Heart left ventricle (tissue), 16 donors: ENCODE results near the gene AOC2. TPM values are rescaled to one million over a fixed set of nuclear protein-coding genes. Genes with fewer than 3 reads are reported as not detected.
"Not testable (repeated sequence)": the region's sequence is repeated elsewhere in the genome, so short reads cannot be mapped to it uniquely, and the experiment has no call there.

ENCODE experiments used
- ATAC-seq, 4 donors: fragments of 200-7000 bp; cut with Tn5 transposase; one replicate each; pipeline ENCODE4 v1.9.1; 2020 to 2022; ENCODE audit warnings: moderate library complexity in 4 of 4, mild to moderate bottlenecking in 3 of 4, moderate number of reproducible peaks in 1 of 4
- DNase-seq, 5 donors: peaks; one replicate each; pipeline ENCODE4 v3.0.0-alpha.2; 2020
- H3K27ac ChIP-seq, 12 donors: fragments of 200-600 bp; sonication (generic) in 4 of 12; one replicate each; pipeline versions ENCODE4 v1.5.0 to v1.8.0; 2016 to 2022; ENCODE audit warnings: mild to moderate bottlenecking in 2 of 12
- H3K27me3 ChIP-seq, 9 donors: fragments of 200-600 bp; sonication (generic) in 2 of 9; one replicate each; pipeline versions ENCODE4 v1.5.1 to v1.8.0; 2016 to 2022; ENCODE audit warnings: mild to moderate bottlenecking in 3 of 9
- H3K36me3 ChIP-seq, 9 donors: fragments of 200-600 bp; sonication (generic) in 2 of 9; one replicate each; pipeline versions ENCODE4 v1.5.0 to v1.8.0; 2018 to 2022; ENCODE audit warnings: mild to moderate bottlenecking in 2 of 9
- H3K4me1 ChIP-seq, 12 donors: fragments of 200-600 bp; sonication (generic) in 4 of 12; one replicate each; pipeline versions ENCODE4 v1.5.0 to v1.8.0; 2016 to 2022; ENCODE audit warnings: mild to moderate bottlenecking in 3 of 12
- H3K4me3 ChIP-seq, 12 donors: fragments of 200-600 bp; sonication (generic) in 4 of 12; one replicate each; pipeline versions ENCODE4 v1.5.0 to v1.8.0; 2017 to 2022; ENCODE audit warnings: mild to moderate bottlenecking in 9 of 12, moderate library complexity in 4 of 12
- H3K9me3 ChIP-seq, 12 donors: fragments of 200-600 bp; sonication (generic) in 4 of 12; one replicate each; pipeline versions ENCODE4 v1.5.0 to v1.8.0; 2016 to 2022; ENCODE audit warnings: mild to moderate bottlenecking in 1 of 12
- POLR2A ChIP-seq, 2 donors: fragments of 450-650 bp; IDR thresholded peaks; one replicate each; pipeline ENCODE4 v1.6.1; 2017; ENCODE audit warnings: antibody characterized with exemption in 2 of 2, mild to moderate bottlenecking in 2 of 2, moderate library complexity in 2 of 2
- whole genome bisulfite sequencing, 4 donors: extraction: QIAGEN DNeasy Blood & Tissue Kit in 2 of 4; methylation state at CpG; one replicate each; pipeline versions ENCODE4 v1.1.5 to v1.1.7; 2013 to 2018; 5-methylcytosine and 5-hydroxymethylcytosine counted together
- intact Hi-C, 10 donors: fragments of 100-400 bp; cut with DNase I; formaldehyde crosslinking; loops; one replicate each; pipeline versions ENCODE4 v1.11.1 to v1.14.2; 2022
- polyA plus RNA-seq, 2 donors: library from polyadenylated mRNA; stranded (reverse); fragments of 200-250 nt; gene quantifications; one replicate each; pipeline ENCODE4 v1.2.3, GENCODE V29; 2013
- total RNA-seq, 9 donors: library from RNA; depleted of rRNA in 2 of 9; stranded (reverse); fragments of >200 nt in 2 of 9; fragmentation: NEBNext Ultra II Directional in 3 of 9; extraction: Animal tissue kit (Norgen Biotek cat#: 25700) in 3 of 9; gene quantifications; one replicate each; pipeline versions ENCODE4 v1.1.0 to v1.2.4, GENCODE V29; 2016 to 2023
- TF ChIP-seq, protein P1 (sequence below), 12 donors: fragments of 200-600 bp; sonication (generic) in 4 of 12; IDR thresholded peaks; one replicate each; pipeline versions ENCODE4 v1.5.0 to v1.8.0; 2018 to 2022; ENCODE audit warnings: antibody characterized with exemption in 12 of 12, mild to moderate bottlenecking in 5 of 12
- donor health status: ischemic (EF 13 %, LVEDD 7.1; RV severe dilation, severe dysfunction).
- donor health status: healthy with polysubstance abuse.
- donor health status: DM: no; HTN: yes; CAD: no.
- donor health status: DM: no; HTN: no; CAD: no.
- donor health status: ischemic (EF 25% LVEDD 6.9; RV normal size, moderate dysfunction).
- donor health status: ischemic (EF 25% LVEDD 5.7; RV mildly dilated, moderate dysfunction).
- donor health status: healthy.
- donor health status: DM: yes; HTN: yes; CAD: no.
- donor health status: ischemic (EF 35%, LVEDD 5.7; RV mildly dilated, moderate dysfunction).
- donor health status: nonischemic (EF 11% LVEDD 7.7; RV severe dilation, severe dysfunction).
- donor health status: DM: yes; HTN: yes; CAD: no.
- donor health status: PGD.
- donor health status: ischemic (EF 29% LVEDD 5.4; RV normal size, mild dysfunction).
- donor health status: nonischemic (EF 23%, LVEDD 6.1; RV moderate dilation, normal function).

AOC2 gene
- total and polyA plus RNA-seq, 11 donors: 0.21 to 0.88 (median 0.44) TPM

DNA sequence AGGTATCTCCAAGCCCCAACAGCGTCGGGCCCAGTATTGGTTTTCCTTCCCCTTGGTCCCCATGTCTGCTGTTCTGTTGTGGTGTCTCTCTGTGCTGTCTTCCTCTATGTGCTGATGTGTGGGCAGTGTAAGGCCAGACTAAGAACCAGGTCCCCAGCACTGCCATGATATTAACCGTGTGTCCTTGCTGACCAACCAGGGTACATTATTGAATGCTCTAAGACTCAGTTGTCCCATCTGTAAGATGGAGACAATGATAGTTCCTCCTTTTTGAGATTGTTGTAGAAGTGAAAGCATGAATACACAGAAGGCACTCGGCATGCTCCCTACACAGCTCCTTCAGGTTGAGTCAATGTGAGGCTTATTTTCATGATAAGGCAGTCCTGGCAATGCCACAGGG is 27.3 kb downstream of the AOC2 start:
- ATAC-seq: no peak
- H3K36me3 ChIP-seq: no peaks in the 10 kb centered on the region
- TF ChIP-seq POLR2A (IDR thresholded peaks at IDR 0.05): no peak
- TF ChIP-seq, protein P1, sequence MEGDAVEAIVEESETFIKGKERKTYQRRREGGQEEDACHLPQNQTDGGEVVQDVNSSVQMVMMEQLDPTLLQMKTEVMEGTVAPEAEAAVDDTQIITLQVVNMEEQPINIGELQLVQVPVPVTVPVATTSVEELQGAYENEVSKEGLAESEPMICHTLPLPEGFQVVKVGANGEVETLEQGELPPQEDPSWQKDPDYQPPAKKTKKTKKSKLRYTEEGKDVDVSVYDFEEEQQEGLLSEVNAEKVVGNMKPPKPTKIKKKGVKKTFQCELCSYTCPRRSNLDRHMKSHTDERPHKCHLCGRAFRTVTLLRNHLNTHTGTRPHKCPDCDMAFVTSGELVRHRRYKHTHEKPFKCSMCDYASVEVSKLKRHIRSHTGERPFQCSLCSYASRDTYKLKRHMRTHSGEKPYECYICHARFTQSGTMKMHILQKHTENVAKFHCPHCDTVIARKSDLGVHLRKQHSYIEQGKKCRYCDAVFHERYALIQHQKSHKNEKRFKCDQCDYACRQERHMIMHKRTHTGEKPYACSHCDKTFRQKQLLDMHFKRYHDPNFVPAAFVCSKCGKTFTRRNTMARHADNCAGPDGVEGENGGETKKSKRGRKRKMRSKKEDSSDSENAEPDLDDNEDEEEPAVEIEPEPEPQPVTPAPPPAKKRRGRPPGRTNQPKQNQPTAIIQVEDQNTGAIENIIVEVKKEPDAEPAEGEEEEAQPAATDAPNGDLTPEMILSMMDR (IDR thresholded peaks at IDR 0.05): no peak

DNA sequence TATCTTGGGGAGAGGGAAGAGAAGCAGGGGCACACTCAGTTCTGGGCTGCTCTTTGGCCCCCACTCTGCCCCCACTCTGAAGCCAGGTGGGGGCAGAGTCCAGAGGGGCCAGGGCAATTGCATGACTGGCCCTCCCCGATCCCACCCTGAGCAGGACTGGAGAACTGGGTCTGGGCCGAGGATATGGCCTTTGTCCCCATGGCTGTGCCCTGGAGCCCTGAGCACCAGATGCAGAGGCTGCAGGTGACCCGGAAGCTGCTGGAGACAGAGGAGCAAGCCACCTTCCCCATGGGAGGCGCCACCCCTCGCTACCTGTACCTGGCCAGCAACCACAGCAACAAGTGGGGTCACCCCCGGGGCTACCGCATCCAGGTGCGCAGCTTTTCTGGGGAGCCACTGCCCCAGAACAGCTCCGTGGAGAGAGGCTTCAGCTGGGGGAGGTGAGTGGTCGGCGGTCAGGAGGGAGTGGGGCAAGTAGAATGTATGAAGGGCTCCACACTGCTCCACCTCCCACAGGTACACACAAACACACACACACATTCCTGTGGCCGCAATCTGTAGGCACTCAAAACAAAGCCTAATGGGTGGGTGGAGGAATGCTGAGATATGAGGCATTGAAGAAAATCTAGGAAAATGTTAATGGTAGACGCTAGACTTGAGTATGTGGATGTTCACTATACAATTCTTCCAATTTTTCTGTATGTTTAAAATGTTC is 28.0 kb downstream of the AOC2 start:
- ATAC-seq (peak in 1 of 4 donors; percentile 24), DNase-seq (peak in 1 of 5 donors; percentile 42)
- intact Hi-C loops: no loop called here
- peaks cover 0 to 1% (median 0%) of the 10 kb centered on the region in 9 donors for H3K27me3 ChIP-seq
- no peak overlapping the region for H3K27ac ChIP-seq
- TF ChIP-seq, protein P1 (IDR thresholded peaks at IDR 0.05): no peak
- no peak for TF ChIP-seq POLR2A (IDR thresholded peaks at IDR 0.05)
- WGBS, 4 donors: 89 to 96% (median 95%) methylated on average over 6 to 13 of the region's 13 CpGs
- no peaks in the 10 kb centered on the region for H3K36me3 ChIP-seq
- H3K4me1 ChIP-seq: no peaks in the 10 kb centered on the region
- H3K9me3 ChIP-seq: peaks cover 0 to 13% (median 4%) of the 10 kb centered on the region in 12 donors
- no peak overlapping the region for H3K4me3 ChIP-seq

More for the DNA sequence above, 27.3 kb downstream of the AOC2 start:
- Histone ChIP-seq H3K4me1 (no peaks in the 10 kb centered on the region), H3K27me3 (no peaks in the 10 kb centered on the region), H3K9me3 (peaks cover 0 to 13% (median 4%) of the 10 kb centered on the region in 12 donors), H3K27ac (no peak overlapping the region), H3K4me3 (no peak overlapping the region)
- WGBS, 4 donors: 80 to 96% (median 94%) methylated on average over 4 of the region's 4 CpGs
- DNase-seq: peak in 1 of 5 donors; percentile 2
- intact Hi-C loops: no loop called here

DNA sequence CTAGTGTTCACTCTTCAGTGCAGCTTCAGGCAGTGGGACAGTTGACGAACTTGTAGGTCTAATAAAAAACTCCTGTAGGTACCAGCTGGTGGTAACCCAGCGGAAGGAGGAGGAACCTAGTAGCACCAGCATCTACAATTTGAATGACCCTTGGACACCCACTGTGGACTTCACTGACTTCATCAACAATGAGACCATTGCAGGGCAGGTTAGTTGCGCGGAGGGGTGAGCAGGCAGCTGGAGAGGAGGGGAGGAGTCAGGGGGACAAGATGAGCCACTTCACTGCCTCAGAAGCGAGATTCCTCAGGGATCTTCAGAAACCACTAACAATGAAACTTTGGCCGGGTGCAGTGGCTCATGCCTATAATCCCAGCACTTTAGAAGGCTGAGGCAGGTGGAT is 28.9 kb downstream of the AOC2 start:
- Histone ChIP-seq H3K36me3 (no peaks in the 10 kb centered on the region), H3K9me3 (peaks cover 0 to 13% (median 4%) of the 10 kb centered on the region in 12 donors), H3K27me3 (peaks cover 0 to 4% (median 0%) of the 10 kb centered on the region in 9 donors), H3K4me3 (no peak overlapping the region), H3K4me1 (no peaks in the 10 kb centered on the region), H3K27ac (no peak overlapping the region)
- DNase-seq: peak in 1 of 5 donors; percentile 3
- WGBS, 4 donors: 85 to 91% (median 89%) methylated on average over 6 of the region's 6 CpGs
- no peak for ATAC-seq
- intact Hi-C loops: no loop called here
- TF ChIP-seq, protein P1 (IDR thresholded peaks at IDR 0.05): no peak
- no peak for TF ChIP-seq POLR2A (IDR thresholded peaks at IDR 0.05)

DNA sequence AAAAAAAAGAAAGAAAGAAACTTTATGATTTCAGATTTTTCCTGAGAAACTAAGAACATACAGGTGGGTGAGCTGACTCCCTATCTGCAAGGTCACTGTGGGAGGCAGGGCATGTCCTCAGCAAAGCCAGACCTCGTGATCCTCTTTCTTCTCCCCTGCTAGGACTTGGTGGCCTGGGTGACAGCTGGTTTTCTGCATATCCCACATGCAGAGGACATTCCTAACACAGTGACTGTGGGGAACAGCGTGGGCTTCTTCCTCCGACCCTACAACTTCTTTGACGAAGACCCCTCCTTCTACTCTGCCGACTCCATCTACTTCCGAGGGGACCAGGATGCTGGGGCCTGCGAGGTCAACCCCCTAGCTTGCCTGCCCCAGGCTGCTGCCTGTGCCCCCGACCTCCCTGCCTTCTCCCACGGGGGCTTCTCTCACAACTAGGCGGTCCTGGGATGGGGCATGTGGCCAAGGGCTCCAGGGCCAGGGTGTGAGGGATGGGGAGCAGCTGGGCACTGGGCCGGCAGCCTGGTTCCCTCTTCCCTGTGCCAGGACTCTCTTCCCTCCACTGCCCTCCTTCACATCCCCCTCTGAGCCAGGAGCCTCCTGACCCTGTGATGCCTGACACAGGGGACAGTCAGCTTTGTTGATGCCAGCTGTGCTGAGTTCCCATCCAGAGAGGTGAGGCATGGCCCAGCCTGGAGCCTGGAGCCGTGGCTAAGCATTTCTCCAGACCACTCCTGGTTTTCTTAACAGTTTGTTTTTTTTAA is 29.7 kb downstream of the AOC2 start:
- 70 to 78% (median 75%) methylated on average over 8 to 9 of the region's 12 CpGs for WGBS, 4 donors

More for the DNA sequence above, 29.7 kb downstream of the AOC2 start:
- H3K36me3 ChIP-seq, H3K4me1 ChIP-seq, H3K27me3 ChIP-seq, intact Hi-C loops, H3K27ac ChIP-seq, H3K4me3 ChIP-seq, ATAC-seq: not testable (repeated sequence)
- peak in 1 of 5 donors; percentile 19 for DNase-seq
- H3K9me3 ChIP-seq: peaks cover 0 to 13% (median 4%) of the 10 kb centered on the region in 12 donors
